Measurements from ENCODE around the gene MIER2. TPM values are rescaled to one million over a fixed set of nuclear protein-coding genes. Genes with fewer than 3 reads are reported as not detected.

Gene MIER2
- total RNA-seq, 2 experiments from 2014 or later: 9.5 to 11.5 TPM

GRCh38 chr19:281156-281853, 63.3 kb downstream of the MIER2 start:
- Histone ChIP-seq H3K9me3 (ENCODE audit: control insufficient read depth in 1 of 2, insufficient read depth in 1 of 2, low read length in 2 of 2) (peaks cover 0 to 4% of the 10 kb centered on the region in 2 experiments), H3K27ac (ENCODE audit: low read depth in 1 of 2, low read length in 2 of 2) (no peak overlapping the region), H3K36me3 (ENCODE audit: insufficient read depth, low read length) (no peaks in the 10 kb centered on the region), H3K4me1 (ENCODE audit: insufficient read depth, low read length) (no peaks in the 10 kb centered on the region), H3K4me3 (ENCODE audit: low read length) (no peak overlapping the region), H3K27me3 (ENCODE audit: control insufficient read depth in 1 of 2, insufficient read depth in 2 of 2, low read length in 2 of 2) (peaks cover 12 to 23% of the 10 kb centered on the region in 2 experiments)
- ATAC-seq (ENCODE audit: poor library complexity) (no peak), DNase-seq (no peak)
- Mint-ChIP-seq H3K4me1 (ENCODE audit: low read depth) (no peaks in the 10 kb centered on the region), H3K4me3 (no peak overlapping the region), H3K9me3 (no peaks in the 10 kb centered on the region), H3K27me3 (peaks cover 37% of the 10 kb centered on the region), H3K36me3 (ENCODE audit: low read depth) (no peaks in the 10 kb centered on the region), H3K27ac (no peak overlapping the region)
- intact Hi-C loops (cut with DNase I, micrococcal nuclease): no loop called here
- CTCF ChIA-PET: no interaction called here
- TF ChIP-seq CTCF (IDR thresholded peaks at IDR 0.05): no peak
- POLR2A ChIA-PET: no interaction called here

GRCh38 chr19:280541-281009, 64.0 kb downstream of the MIER2 start:
- no peaks in the 10 kb centered on the region for H3K4me1 Mint-ChIP-seq (ENCODE audit: low read depth)
- ChIA-PET POLR2A (no interaction called here), CTCF (no interaction called here)

GRCh38 chr19:279656-280055, 64.9 kb downstream of the MIER2 start:
- Mint-ChIP-seq H3K4me3 (no peak overlapping the region), H3K9me3 (no peaks in the 10 kb centered on the region), H3K36me3 (ENCODE audit: low read depth) (no peaks in the 10 kb centered on the region), H3K4me1 (ENCODE audit: low read depth) (no peaks in the 10 kb centered on the region), H3K27ac (no peak overlapping the region), H3K27me3 (peaks cover 52% of the 10 kb centered on the region)
- ChIA-PET CTCF (no interaction called here), POLR2A (no interaction called here)
- ATAC-seq (ENCODE audit: poor library complexity): no peak
- H3K9me3 ChIP-seq (ENCODE audit: control insufficient read depth in 1 of 2, insufficient read depth in 1 of 2, low read length in 2 of 2): peaks cover 0 to 4% of the 10 kb centered on the region in 2 experiments
- intact Hi-C loops (cut with DNase I, micrococcal nuclease): no loop called here
- no peaks in the 10 kb centered on the region for H3K4me1 ChIP-seq (ENCODE audit: insufficient read depth, low read length)
- no peak overlapping the region for H3K4me3 ChIP-seq (ENCODE audit: low read length)
- no peak overlapping the region for H3K27ac ChIP-seq (ENCODE audit: low read depth in 1 of 2, low read length in 2 of 2)
- no peaks in the 10 kb centered on the region for H3K36me3 ChIP-seq (ENCODE audit: insufficient read depth, low read length)
- no peak for DNase-seq
- peaks cover 17 to 23% of the 10 kb centered on the region in 2 experiments for H3K27me3 ChIP-seq (ENCODE audit: control insufficient read depth in 1 of 2, insufficient read depth in 2 of 2, low read length in 2 of 2)
- no peak for TF ChIP-seq CTCF (IDR thresholded peaks at IDR 0.05)

More at GRCh38 chr19:280541-281009, 64.0 kb downstream of the MIER2 start:
- ATAC-seq (ENCODE audit: poor library complexity) (no peak), DNase-seq (no peak)
- Mint-ChIP-seq H3K27me3 (peaks cover 44% of the 10 kb centered on the region), H3K4me3 (no peak overlapping the region), H3K27ac (no peak overlapping the region), H3K36me3 (ENCODE audit: low read depth) (no peaks in the 10 kb centered on the region), H3K9me3 (no peaks in the 10 kb centered on the region)
- intact Hi-C loops (cut with DNase I, micrococcal nuclease): no loop called here
- H3K4me1 ChIP-seq (ENCODE audit: insufficient read depth, low read length): no peaks in the 10 kb centered on the region
- H3K9me3 ChIP-seq (ENCODE audit: control insufficient read depth in 1 of 2, insufficient read depth in 1 of 2, low read length in 2 of 2): peaks cover 0 to 4% of the 10 kb centered on the region in 2 experiments
- H3K27ac ChIP-seq (ENCODE audit: low read depth in 1 of 2, low read length in 2 of 2): no peak overlapping the region
- TF ChIP-seq CTCF (IDR thresholded peaks at IDR 0.05): no peak
- H3K36me3 ChIP-seq (ENCODE audit: insufficient read depth, low read length): no peaks in the 10 kb centered on the region
- peaks cover 12 to 23% of the 10 kb centered on the region in 2 experiments for H3K27me3 ChIP-seq (ENCODE audit: control insufficient read depth in 1 of 2, insufficient read depth in 2 of 2, low read length in 2 of 2)
- H3K4me3 ChIP-seq (ENCODE audit: low read length): no peak overlapping the region

Measured in CD4-positive, alpha-beta T cell (primary cell).